Posterior cingulate gyrus (tissue), 11 donors: ENCODE data around the gene NR3C1.

Experiments
- DNase-seq, 10 donors: peaks; one replicate each; pipeline versions ENCODE4 v3.0.0 to v3.0.0-alpha.2; 2020 to 2021; ENCODE audit warnings: mixed read lengths in 3 of 10
- intact Hi-C: fragments of 100-400 bp; cut with DNase I; formaldehyde crosslinking; loops from one replicate; pipeline ENCODE4 v1.15.1; 2023

Gene NR3C1

DNA sequence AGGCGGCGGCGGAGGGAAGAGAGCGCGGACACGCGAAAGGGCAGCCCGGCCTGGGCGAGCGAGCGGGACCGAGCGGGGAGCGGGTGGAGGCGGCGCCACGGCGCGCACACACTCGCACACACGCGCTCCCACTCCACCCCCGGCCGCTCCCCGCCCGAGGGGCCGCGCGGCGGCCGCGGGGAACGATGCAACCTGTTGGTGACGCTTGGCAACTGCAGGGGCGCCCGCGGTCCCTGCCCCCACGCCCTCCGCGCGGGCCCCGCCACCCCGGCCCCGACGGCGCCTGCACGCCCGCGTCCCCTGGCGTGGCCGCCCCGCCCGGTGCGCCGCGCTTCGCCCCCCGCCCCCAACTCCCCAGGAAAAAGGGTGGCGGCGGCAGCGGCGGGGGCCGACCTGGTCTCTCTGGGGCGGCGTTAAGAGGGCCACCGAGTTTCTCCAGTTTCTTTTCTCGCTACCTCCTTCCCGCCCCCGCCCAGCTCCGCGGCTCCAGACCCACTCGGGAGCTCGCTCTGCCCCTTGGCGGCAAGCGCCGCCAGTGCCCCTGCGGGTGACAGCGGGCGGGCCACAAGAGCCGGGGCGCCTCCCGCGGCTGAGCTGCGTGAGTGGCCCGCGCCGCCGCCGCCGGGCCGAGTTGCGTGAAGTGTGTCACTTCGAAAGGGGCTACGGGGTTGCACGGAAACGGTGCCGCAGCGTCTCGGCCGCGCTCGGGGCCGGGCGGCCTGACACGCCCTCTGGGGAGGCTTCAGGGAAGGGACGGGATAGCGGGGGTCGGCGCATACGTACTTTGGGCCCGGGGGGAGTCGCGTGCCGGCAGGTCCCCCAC is at the start of gene NR3C1:
NR3C1 (minus strand) TSS at position 94 of the 823 bp plus-strand sequence. CDS start 2,847 bp downstream, outside the sequence.
- intact Hi-C loops: loop anchor here (2.0 to 10.0 kb wide), 4 partner anchors 182 to 482 kb away; no protein-coding TSS in a partner anchor
- DNase-seq: peak; percentile 67 to 97 (median 80)

DNA sequence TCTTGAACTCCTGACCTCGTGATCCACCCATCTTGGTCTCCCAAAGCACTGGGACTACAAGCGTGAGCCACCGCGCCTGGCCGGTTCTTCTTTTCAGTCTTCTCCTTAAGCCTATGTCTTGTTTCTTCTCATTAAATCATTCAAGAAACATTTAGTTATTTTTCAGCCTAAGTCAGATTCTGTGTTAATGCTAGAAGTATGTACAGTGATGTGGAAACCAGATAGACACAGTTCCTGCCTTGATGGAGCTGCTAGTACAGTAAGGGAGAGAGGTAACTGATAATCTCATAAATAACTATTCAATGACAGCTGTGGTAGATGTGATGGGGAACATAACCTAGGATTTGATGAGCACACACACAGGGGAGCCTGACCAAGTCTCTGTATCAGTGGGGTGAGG is 46.3 kb upstream of the NR3C1 start:
- intact Hi-C loops: no loop called here
- no peak for DNase-seq

GRCh38 chr5:143448518-143448917 is 45.0 kb upstream of the NR3C1 start:
- intact Hi-C loops: no loop called here
- DNase-seq: no peak

- intact Hi-C loops: no loop called here
- no peak for DNase-seq
Measured at GRCh38 chr5:143447983-143448382, 44.5 kb upstream of the NR3C1 start.

GRCh38 chr5:143446535-143447226 is 43.2 kb upstream of the NR3C1 start:
- no peak for DNase-seq
- intact Hi-C loops: no loop called here

DNA sequence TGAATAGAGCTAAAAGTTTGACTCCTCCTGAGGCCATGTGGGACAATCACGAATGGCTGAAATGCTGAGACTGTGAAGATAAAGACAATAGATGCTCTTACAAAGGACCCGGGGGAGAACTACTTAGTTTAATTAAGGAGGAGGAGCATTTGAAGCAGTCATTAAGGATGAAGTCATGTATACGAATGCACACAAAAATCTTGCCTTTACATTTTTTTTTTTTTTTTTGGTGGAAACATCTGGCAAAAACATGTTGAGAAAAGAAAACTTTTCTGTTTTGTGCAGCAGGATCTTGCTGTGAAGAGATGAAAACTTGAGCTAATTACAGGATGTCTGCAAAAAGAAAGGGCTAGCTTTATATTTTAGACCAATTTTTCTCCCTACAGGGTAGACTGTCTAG is 42.3 kb upstream of the NR3C1 start:
- intact Hi-C loops: no loop called here
- DNase-seq: no peak

DNA sequence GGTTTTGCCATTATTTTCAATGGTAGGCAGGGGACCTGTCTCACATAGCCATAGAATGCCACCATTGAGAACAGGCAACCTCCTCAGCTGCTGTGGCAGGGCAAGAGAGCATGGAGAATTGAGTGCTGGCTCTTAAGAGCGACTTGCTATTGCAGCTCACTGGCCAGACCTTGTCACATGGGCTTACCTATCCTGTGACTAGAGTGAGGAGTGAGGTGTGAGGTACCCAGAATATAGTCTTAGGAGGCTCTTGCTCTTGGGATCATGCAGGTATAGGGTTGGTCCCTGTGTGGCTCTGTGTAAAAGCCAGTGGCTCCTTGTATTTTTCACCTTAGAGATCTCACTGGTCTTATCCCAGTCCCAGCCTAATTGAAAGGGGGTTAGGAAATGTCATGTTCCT is 39.8 kb upstream of the NR3C1 start:
- no peak for DNase-seq
- intact Hi-C loops: no loop called here

GRCh38 chr5:143442385-143442784 is 38.9 kb upstream of the NR3C1 start:
- intact Hi-C loops: no loop called here
- DNase-seq: no peak

DNA sequence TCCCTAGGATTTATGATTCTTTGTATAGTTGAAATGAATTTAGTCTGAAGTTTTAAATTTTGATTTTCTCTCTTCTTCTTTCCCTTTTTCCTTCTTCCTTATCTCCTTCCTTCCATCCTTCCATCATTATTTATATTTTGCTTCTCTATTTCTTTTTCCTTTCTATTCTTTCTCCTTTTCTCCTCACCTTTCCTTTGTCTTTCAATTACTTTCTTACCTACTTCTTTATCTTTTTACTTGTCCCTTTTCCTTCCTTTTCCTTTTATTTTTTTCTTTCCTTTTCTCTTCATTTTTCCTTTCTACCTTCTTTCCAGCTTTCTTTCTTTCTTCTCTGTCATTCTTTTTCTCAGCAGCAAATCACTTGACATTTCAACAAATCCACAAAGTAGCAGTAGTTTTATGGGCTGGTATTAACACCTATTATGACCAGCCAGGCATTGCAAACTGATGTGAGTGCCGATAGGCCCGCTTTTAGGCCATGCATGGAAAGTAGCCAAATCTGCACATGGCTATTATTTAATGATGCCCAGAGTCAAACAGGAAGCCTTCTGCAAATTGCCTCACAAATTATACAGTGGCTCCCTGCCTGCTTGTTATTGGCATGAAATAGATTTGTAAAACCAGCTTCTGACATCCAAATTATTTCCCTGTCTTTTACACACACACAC is 37.1 kb upstream of the NR3C1 start:
- DNase-seq: no peak
- intact Hi-C loops: no loop called here

DNA sequence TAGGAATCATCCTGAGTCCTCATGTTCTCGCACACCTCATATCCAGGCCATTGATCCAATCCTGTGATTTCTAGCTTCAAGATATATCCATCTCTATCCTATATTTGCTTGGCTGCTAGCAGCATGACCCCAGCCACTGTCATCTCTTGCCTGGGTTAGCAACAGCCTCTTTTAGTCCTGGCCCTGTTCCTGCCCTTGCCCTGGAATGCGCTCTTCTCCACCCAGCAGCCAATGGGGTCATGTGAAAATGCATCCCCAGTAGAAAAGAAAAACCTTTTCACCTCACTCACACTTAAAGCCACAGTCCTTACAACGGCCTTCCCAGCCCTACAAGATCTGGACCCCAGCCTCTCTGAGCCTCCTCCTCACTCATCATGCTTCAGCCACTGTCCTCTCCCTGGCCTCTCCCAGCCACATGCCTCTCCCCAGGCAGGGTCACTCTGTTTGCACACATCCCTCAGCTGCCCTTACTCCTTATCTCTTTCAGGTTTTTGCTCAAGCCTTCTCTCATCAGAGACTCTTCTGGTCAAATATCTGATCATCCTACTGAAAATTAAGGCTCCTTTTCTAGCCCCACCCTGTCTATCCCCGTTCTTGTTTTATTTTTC is 34.3 kb upstream of the NR3C1 start:
- intact Hi-C loops: no loop called here

DNA sequence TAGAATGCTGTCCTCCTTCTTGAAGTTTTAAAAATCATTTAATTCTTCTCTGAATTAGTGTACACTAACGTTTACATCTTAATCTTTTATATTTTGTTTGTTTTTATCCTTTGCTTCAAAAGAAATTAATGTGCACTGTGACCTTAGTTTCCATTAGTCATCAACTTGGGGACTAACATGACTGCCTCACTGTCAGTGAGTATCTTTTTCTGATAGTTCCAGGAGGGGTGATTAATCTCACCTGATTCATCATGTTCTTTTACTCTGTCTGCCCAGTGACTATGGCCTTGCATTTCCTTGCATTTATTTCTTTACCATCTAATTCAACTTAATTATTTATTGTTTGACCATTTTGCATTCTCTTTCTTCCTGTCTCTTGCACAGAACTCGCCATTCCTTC is 33.4 kb upstream of the NR3C1 start:
- no peak for DNase-seq
- intact Hi-C loops: no loop called here

More for the DNA sequence above, 34.3 kb upstream of the NR3C1 start:
- no peak for DNase-seq

GRCh38 chr5:143435210-143435657 is 31.7 kb upstream of the NR3C1 start:
- DNase-seq: no peak
- intact Hi-C loops: no loop called here

DNA sequence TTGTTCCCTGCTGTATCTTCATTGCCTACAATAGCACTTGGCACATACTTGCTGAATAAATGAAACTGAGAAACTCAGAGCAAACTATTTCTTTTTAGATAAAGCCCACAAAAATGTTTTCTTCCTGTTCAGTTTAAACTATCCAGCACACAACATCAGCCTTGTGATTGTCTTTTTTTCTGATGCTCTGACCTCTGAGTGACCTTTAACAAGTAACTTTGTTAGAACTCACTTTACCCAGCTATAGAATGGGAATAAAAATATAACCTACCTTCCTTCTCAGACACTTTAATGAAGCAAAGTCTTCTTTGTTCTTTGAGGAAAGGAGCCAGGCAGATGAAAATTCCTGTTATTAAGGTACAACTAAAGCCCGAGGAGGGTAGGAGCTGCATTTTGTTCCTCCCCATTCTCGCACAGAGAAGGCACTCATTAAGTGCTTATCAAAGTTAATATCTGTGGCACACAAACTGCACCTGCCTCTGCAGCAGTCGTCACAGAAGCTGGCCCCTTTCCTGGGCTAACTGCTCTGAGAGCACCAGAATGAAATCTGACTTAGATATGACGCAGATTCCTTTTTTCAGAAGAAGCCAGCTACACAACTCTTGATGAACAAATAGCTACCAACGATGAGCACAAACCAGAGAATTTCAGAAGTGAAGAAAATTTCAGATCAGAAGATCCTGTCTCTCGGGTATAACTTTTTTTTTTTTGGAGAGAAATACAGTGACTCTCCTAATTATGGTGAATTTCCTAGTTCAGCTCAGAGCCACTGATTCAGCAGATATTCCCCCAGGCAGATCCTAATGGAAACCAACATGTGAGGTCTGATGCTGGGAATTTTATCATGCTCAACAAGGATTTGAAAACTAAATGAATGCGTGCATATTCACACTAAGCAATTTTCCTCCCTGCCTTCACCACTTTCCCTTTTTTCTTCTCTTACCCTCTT is 31.0 kb upstream of the NR3C1 start:
- intact Hi-C loops: no loop called here
- peak in 1 of 10 donors; percentile 63 for DNase-seq

- intact Hi-C loops: no loop called here
Measured at GRCh38 chr5:143433670-143434069, 30.2 kb upstream of the NR3C1 start.

GRCh38 chr5:143432658-143433239 is 29.3 kb upstream of the NR3C1 start:
- intact Hi-C loops: no loop called here
- no peak for DNase-seq

More at GRCh38 chr5:143433670-143434069, 30.2 kb upstream of the NR3C1 start:
- no peak for DNase-seq

GRCh38 chr5:143431789-143432188 is 28.3 kb upstream of the NR3C1 start:
- intact Hi-C loops: no loop called here

GRCh38 chr5:143428738-143429420 is 25.4 kb upstream of the NR3C1 start:
- intact Hi-C loops: no loop called here
- no peak for DNase-seq

More at GRCh38 chr5:143431789-143432188, 28.3 kb upstream of the NR3C1 start:
- peak in 1 of 10 donors; percentile 13 for DNase-seq

GRCh38 chr5:143428155-143428554 is 24.7 kb upstream of the NR3C1 start:
- DNase-seq: no peak
- intact Hi-C loops: no loop called here
